NOMO-1 treated with dmso at 0.1 percent for 144 hours (cell line): Measurements from ENCODE around the gene HNRNPLL.

ENCODE experiments used
- DNase-seq: peaks from one replicate; lab custom pipeline; 2025; ENCODE audit not compliant: unreplicated experiment; lab: John Stamatoyannopoulos, UW

HNRNPLL gene

DNA sequence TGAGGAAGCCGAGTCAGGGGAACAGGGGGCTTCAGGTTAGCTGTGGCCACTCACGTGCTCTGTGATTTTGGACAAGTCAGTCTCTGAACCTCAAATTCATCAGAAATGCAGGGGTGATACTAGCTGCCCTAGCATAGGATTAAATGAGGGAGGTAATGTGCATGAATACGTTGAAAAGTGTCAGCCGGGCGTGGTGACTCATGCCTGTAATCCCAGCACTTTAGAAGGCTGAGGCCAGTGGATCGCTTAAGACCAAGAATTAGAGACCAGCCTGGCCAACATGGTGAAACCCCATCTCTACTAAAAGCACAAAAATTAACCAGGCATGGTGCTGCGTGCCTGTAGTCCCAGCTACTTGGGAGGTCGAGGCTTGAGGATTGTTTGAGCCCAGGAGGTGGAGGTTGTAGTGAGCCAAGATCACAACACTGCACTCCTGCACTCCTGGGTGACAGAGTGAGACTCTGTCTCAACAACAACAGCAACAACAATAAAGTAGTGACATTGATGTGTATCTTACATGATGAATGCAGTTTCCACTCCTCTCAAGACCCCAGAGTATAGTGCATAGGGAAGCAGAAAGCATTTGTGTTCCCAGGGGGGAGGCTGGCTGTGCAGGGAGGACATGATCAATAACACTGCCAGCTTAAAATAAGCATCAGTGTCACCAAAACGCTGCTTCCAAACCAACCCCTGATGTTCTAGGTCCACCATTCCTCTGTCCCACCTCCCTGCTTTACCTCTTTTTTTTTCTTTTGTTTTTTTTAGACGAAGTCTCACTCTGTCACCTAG is 68.8 kb downstream of the HNRNPLL start:
- no peak for DNase-seq

DNA sequence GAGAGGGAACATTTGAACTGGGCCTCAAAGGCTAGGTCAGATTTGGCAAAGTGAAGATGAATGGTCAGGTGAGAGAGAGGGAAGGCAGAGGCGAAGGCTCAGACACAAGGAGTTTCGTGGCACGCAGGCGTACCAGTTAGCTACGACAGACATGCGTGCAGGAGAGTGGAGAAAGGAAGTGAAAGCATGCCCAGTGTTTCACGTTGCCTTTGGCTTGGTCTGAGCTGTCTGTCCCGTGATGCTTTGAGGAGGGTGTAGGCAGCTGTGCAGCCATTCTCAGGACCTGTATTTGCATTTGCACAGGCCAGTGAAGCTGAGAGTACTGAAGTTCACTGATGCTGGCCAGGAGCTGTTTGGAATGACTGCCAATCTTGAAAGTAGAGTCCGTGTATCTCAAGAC is 69.5 kb downstream of the HNRNPLL start:
- peak; percentile 88 for DNase-seq

DNA sequence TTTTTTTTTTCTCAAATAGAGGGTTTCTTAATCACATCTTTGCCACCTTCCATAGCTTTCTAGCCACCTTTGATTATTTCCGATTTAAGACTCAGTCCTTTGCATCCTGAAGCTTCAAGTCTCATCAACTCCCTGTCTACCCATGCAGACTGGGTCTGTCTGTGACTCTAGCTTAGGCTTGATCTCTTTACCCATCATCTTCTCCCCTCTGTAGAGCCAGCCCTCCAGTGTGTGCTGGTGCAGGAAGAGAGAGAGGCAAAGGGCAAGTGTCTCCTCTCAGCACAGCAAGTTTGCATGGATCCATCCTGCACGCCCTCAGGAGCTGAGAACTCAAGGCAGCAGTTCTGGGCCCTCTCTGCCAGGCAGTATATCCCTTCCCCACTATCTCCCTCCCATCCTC is 70.4 kb downstream of the HNRNPLL start:
- no peak for DNase-seq

DNA sequence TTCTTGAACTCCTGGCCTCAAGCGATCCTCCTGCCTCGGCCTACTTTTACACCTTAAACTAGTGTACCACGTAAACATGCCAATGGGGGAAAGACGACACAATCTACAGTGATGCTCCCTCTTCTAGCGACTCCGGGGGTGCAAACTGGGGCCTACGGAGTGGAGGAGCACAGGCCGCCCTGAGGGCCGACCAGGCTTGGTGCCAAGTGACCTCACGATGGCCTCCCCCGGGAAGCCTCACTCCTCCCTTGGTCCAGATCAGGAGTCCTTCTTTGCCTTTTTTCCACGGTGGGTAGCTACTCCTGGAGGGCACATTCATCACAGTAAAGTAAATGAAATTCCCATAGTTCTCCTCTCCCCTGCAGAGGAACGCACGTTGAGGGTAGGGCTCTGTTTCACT is 73.5 kb downstream of the HNRNPLL start:
- no peak for DNase-seq

DNA sequence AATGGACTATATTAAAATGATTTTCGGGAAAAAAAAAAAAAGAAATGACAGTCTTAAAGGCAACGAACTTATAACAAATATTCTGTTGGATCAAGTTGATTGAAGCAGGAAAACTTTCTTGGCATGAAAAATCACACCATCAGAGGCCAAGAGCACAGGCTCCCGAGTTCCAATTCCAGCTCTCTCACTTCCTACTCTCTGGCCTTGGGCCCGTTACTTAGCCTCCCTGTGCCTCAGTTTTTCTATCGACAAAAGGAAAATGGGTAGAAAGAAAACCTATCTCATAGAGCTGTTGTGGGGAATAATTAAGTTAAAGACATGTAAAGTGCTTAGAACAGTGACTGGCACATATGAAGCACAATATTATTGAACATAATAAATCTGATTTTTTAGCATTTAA is 74.2 kb downstream of the HNRNPLL start:
- DNase-seq = no peak

DNA sequence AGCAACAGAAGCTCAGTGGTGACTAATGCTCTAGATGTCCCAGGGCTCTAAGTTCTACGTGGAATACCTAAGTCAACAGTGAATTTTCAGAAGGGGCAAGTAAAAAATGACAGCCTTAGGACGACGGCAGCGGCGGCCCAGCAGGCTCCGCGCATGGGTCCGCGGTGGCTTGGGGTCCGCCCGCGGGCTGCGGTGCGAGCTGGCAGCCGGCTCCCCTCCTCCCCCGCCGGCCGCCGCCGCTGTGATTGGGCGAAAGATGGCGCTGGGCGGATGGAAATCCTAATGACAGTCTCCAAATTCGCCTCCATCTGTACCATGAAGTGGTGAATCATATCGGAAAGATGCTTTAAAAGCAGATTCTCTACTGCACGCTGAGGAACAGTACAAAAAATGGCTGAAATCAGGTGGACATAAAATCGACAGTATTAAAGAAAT is 74.7 kb downstream of the HNRNPLL start:
- DNase-seq = no peak

DNA sequence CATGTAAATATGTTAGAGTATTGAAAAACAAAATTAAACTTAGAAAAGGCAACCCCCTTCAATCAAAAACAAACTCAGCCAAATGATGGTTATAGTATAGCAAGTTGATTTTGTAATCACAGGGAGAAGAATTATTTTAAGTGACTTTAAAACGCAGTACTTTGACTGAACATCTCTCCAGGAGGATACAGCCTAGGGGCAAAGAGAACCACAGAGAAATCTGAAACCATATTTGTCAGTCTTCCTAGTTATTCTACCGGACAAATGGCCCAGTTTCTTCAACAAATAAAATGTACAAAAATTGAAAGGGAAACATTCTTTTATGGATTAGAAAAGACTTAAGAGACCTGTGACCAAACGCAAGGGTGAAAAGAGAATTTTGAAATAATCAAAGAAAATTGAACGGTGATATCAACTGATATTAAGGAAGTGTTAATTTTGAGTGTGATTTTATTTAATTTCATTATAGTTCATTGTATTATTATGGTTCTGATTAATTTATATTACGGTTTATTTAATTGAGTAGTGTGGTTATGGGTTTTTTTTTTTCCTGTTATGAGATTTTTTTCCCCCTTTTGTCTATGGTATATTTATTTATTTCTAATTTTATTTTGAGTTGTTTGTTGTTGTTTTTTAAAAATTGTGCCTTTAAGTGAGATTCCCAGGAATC is 75.3 kb downstream of the HNRNPLL start:
- no peak for DNase-seq

DNA sequence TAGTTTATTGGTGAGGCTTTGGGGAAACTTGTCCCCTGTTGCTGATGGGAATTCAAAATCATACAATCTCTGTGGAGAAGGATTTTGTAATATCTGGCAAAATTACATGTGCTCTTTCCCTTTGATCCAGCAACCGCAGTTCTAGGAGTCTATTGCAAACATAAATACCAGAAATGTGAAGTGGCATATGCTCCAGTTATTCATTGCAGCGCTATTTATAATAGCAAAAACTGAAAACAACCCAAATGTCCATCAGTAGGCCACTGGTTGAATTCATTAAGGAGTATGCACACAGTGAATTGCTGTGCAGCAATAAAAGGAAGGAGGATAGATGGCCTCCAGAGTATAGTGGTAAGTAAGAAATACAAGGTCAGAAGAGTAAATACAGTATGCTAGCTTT is 76.5 kb downstream of the HNRNPLL start:
- DNase-seq = no peak

DNA sequence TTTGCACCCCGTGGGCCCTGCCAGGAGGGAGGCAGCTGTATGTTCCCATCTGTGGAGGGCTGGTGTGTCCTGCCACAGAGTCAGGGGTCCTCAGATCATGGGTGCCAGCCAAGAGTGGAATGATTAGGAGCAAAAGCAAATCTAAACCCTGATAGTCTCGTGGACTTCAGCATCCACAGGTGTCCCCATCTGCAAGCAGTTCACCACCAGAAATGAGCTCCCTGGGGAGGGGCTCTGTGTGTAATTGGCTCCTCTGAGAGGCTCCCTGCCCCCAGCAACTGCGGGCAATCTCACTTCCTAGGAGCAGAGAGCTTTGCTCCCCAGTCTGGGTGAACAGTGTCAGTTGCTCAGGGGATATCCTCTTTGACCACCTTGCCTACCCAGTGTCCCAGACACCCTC is 78.1 kb downstream of the HNRNPLL start:
- no peak for DNase-seq

DNA sequence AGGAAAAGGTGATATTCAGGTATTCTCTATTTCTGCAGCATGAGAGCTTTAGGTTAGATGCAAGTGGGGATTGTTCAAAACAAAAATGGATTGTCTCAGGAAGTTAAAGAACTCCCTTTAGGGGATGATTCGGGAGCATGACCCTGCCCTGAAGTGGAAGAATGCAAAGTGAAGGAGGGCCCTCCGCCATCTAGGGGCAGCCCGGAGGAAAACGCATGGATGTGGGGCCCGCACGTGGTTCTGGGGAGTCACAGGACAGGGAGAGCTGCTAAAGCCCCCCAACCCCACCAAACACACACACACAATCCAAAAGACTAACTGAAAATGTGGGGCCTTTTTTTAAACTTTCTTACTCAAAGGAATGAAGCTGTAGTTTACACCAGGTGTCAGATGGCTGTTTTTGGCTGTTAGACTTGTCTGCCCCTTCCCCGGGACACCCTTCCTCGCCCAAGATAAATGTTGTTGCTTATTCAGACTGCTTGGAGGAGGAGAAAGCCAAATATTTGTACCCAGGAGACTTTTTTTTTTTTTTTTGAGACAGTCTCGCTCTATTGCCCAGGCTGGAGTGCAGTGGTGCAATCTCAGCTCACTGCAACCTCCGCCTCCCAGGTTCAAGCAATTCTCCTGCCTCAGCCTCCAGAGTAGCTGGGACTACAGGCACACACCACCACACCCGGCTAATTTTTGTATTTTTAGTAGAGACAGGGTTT is 78.8 kb downstream of the HNRNPLL start:
- DNase-seq = no peak

DNA sequence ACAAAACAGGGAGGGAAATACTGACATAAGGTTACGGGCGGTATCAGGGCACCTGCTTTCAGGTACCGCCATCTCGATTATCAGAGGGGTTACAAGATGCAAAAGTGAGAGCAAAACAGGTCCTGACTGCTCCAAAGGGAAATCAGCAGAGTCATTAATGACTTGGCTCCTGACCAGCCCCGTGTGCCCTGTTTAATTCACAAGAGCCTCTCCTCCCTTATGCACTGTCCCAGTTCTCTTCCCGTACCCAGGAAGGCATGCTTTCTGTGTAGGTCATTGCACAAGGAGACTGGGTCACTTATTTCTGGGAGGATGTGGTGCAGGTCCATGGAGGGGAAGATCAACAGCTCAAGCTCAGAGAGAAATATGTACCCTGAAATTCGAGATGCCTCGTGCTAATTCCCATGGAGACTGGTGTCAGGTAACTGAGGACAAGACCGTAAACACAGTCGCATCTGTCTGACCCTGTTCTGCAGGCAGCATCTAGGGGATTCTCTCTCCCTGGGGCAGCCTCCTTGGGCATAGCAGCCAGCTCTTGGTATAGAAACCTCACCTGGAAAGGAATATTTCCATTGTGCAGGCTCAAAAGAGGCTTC is 79.9 kb downstream of the HNRNPLL start:
- DNase-seq = no peak

DNA sequence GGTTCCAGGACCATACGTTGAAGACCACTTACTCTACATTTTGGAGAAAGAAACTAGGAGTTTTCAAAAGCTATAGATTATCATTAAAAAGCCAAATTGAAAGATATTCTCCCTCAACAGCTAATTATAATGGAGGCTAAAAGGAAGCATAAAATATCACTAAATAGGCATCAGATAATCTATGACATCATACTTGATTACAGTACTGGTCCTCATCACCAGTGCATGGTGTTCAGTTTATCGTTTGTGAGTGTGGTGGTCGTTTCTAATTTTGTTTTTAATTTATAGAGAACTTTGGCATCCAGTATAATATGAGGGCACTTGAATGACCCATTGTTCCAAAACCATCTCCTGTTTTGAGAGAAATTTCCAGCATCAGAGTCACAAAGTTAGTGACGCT is 80.9 kb downstream of the HNRNPLL start:
- DNase-seq = no peak

DNA sequence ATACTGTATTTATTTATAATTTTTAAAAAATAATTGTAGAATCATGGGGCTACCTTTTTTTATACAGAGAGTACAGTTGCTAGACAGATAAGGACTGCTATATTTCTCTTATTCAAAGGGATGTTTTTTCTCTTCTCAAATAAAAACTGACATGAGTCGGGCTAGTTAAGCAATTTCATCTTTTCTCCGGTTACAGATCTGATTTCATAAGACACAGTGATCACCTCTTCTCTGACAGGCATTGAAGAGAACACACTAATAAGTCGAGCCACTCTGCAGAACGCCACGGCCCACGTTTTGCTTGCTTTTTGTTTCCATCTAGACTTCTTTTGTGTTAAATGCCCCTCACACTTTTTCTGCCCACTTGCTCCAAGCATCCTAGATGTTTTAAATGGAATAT is 85.4 kb downstream of the HNRNPLL start:
- no peak for DNase-seq

DNA sequence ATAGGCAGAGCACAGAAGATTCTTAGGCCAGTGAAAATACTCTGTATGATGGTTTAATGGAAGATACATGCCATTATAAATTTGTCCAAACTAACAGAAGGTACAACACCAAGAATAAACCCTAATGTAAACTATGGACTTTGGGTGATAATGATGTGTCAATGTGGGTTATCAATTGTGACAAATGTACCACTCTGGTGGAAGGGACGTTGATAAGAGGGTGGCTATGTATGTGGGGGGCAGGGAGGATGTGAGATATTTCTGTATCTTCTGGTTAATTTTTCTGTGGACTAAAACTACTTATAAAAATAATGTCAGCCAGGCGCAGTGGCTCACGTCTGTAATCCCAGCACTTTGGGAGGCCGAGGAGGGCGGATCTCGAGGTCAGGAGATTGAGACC is 86.2 kb downstream of the HNRNPLL start:
- no peak for DNase-seq

DNA sequence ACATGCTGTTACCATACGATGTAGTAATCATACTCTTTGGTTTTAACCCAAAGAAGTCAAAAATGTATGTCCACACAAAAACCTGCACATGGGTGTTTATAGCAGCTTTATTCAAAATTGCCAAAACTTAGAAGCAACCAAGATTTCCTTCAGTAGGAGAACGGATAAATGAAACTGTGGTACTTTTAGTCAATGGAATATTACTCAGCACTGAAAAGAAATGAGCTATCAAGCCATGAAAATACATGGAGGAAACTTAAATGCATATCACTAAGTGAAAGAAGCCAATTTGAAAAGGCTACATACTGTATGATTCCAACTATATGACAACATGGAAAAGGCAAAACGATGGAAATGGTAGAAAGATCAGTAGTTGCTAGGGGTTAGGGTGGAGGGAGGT is 86.6 kb downstream of the HNRNPLL start:
- no peak for DNase-seq

DNA sequence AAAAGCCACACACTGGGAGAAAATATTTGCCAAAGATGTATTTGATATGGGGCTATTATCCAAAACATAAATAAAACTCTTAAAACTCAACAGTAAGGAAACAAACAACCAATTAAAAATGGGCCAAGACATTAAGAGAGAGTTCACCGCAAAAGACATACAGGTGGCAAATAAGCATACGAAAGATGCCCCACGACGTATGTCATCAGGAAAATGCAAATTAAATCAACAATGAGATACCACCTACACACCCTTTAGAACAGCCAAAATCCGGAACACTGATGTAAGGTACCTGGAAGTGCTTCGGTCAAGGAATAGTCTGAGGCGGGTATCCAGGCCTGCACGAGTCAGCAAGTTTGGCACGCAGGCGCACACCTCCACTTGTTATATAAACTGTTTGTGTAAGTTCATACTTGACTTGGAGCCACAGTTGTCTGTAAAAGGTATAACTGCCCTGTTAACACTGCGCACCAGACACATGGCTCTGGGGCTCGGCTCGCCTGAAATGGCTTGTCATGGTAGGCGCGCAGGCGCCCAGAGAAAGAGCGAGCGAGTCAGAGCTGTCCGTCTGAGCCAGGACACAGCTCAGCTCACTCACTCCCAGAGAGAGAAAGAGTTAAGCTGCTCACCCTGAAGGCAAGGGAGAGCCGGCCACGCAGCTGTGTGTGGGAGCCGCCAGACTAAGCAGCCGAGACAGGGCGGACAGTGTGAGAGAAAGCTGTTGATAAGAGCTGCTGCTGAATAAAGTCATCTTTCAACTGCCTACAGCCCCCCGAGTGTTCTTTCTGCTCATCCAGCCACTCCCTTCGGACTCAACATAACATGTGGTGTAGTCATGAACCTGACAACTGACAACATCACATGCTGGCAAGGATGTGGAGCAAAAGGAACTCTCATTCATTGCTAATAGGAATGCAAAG is 87.3 kb downstream of the HNRNPLL start:
- no peak for DNase-seq

DNA sequence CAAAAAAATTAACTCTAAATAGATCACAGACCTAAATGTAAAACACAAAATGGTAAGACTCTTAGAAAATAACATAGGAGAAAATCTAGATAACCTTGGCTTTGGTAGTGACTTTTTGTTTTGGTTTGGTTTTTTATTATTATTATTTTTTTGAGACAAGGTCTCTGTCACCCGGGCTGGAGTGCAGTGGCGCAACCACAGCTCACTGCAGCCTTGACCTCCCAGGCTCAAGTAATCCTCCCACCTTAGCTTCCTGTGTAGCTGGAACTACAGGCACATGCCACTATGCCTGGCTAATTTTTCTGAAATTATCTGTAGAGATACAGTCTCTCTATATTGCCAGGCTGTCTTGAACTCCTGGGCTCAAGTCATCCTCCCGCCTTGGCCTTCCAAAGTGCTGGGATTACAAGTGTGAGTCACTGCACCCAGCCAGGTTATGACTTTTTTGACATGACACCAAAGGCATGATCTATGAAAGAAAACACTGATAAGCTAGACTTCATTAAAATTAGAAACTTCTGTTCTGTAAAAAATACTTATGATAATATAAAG is 88.0 kb downstream of the HNRNPLL start:
- DNase-seq = no peak

DNA sequence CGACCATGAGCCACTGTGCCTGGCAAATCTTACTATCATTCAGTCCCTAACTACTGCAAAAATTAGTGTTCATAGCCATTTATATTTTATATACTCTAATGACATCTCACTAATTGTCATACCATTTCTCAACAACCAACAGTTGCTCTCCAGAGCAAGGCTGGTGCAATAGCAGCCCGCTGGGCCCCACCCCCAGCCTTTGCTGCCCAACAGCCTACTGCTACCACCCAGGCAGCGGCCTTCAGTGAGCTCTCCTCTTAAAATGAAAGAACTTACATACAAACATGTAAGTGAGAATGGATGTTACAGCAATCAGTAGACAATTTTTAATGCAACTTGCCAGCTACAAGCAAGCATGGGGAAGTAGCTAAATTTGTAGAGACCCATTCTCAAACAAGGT is 90.5 kb downstream of the HNRNPLL start:
- peak; percentile 34 for DNase-seq
